ENCODE measurements around the gene THOP1. TPM values are rescaled to one million over a fixed set of nuclear protein-coding genes. Genes with fewer than 3 reads are reported as not detected.

Gene THOP1
- total RNA-seq, 1 experiment from 2014 or later, result 114 TPM

- intact Hi-C loops (cut with micrococcal nuclease), result no loop called here
- ChIA-PET CTCF (no interaction called here), POLR2A (interaction anchor here (1.0 kb wide), 1 partner anchor 13 kb away, joined by 3 read pairs; the partner anchor contains the start of gene ZNF555)
- no peak for DNase-seq (ENCODE audit: unreplicated experiment)
- Mint-ChIP-seq H3K4me1 (ENCODE audit: insufficient read depth, unreplicated experiment) (no peaks in the 10 kb centered on the region), H3K4me3 (ENCODE audit: unreplicated experiment) (no peak overlapping the region), H3K27ac (ENCODE audit: low read depth, unreplicated experiment) (no peak overlapping the region), H3K9me3 (ENCODE audit: unreplicated experiment) (peaks cover 12% of the 10 kb centered on the region), H3K27me3 (ENCODE audit: insufficient read depth, unreplicated experiment) (no peaks in the 10 kb centered on the region), H3K36me3 (ENCODE audit: insufficient read depth, unreplicated experiment) (peaks cover 23% of the 10 kb centered on the region)
- BruUV-seq (replicated peaks), result no TSS peak
- TF ChIP-seq CTCF (IDR thresholded peaks at IDR 0.05; ENCODE audit: unreplicated experiment), result no peak
Observed at GRCh38 chr19:2827840-2828489, 42.7 kb downstream of the THOP1 start.

- peaks cover 24% of the 10 kb centered on the region for H3K9me3 Mint-ChIP-seq (ENCODE audit: unreplicated experiment)
- BruUV-seq (replicated peaks), result no TSS peak
- intact Hi-C loops (cut with micrococcal nuclease), result no loop called here
- DNase-seq (ENCODE audit: unreplicated experiment), result no peak
- CTCF ChIA-PET, result no interaction called here
- no peak for TF ChIP-seq CTCF (IDR thresholded peaks at IDR 0.05; ENCODE audit: unreplicated experiment)
- no peaks in the 10 kb centered on the region for H3K27me3 Mint-ChIP-seq (ENCODE audit: insufficient read depth, unreplicated experiment)
- peaks cover 6% of the 10 kb centered on the region for H3K36me3 Mint-ChIP-seq (ENCODE audit: insufficient read depth, unreplicated experiment)
- H3K27ac Mint-ChIP-seq (ENCODE audit: low read depth, unreplicated experiment), result no peak overlapping the region
- POLR2A ChIA-PET, result interaction anchor here (0.8 kb wide), 1 partner anchor 15 kb away, joined by 3 read pairs; the partner anchor contains the start of gene ZNF554
- no peaks in the 10 kb centered on the region for H3K4me1 Mint-ChIP-seq (ENCODE audit: insufficient read depth, unreplicated experiment)
- H3K4me3 Mint-ChIP-seq (ENCODE audit: unreplicated experiment), result no peak overlapping the region
Observed at GRCh38 chr19:2834294-2834871, 49.1 kb downstream of the THOP1 start.

- H3K4me3 Mint-ChIP-seq (ENCODE audit: unreplicated experiment), result no peak overlapping the region
- intact Hi-C loops (cut with micrococcal nuclease), result no loop called here
- no peak for TF ChIP-seq CTCF (IDR thresholded peaks at IDR 0.05; ENCODE audit: unreplicated experiment)
- H3K36me3 Mint-ChIP-seq (ENCODE audit: insufficient read depth, unreplicated experiment), result peaks cover under 1% of the 10 kb centered on the region
- H3K9me3 Mint-ChIP-seq (ENCODE audit: unreplicated experiment), result peaks cover 24% of the 10 kb centered on the region
- no TSS peak for BruUV-seq (replicated peaks)
- peaks cover 4% of the 10 kb centered on the region for H3K4me1 Mint-ChIP-seq (ENCODE audit: insufficient read depth, unreplicated experiment)
- POLR2A ChIA-PET, result interaction anchor here (0.6 to 1.8 kb wide), 2 partner anchors 18 to 173 kb away, joined by 3 to 5 read pairs; partner anchors contain the start of gene ZNF554
- CTCF ChIA-PET, result interaction anchor here (0.6 to 0.9 kb wide), 4 partner anchors 12 to 70 kb away, joined by 3 read pairs; partner anchors contain the start of gene ZNF554
- no peak for DNase-seq (ENCODE audit: unreplicated experiment)
- H3K27me3 Mint-ChIP-seq (ENCODE audit: insufficient read depth, unreplicated experiment), result no peaks in the 10 kb centered on the region
- no peak overlapping the region for H3K27ac Mint-ChIP-seq (ENCODE audit: low read depth, unreplicated experiment)
Observed at GRCh38 chr19:2837430-2837829, 52.1 kb downstream of the THOP1 start.

Measured in MCF 10A (cell line).